GM19328 (cell line): ENCODE data around the gene MYADM.
"Not testable (repeated sequence)": the region's sequence is repeated elsewhere in the genome, so short reads cannot be mapped to it uniquely, and the experiment has no call there.

Experiments
- ATAC-seq: cut with Tn5 transposase; IDR thresholded peaks from one replicate; pipeline ENCODE4 v1.9.1; 2021; ENCODE audit warnings: mild to moderate bottlenecking, moderate library complexity; ENCODE audit not compliant: unreplicated experiment

The MYADM gene

GRCh38 chr19:53868091-53868891 lies 608 bp downstream of the MYADM start:
- ATAC-seq = no peak

DNA sequence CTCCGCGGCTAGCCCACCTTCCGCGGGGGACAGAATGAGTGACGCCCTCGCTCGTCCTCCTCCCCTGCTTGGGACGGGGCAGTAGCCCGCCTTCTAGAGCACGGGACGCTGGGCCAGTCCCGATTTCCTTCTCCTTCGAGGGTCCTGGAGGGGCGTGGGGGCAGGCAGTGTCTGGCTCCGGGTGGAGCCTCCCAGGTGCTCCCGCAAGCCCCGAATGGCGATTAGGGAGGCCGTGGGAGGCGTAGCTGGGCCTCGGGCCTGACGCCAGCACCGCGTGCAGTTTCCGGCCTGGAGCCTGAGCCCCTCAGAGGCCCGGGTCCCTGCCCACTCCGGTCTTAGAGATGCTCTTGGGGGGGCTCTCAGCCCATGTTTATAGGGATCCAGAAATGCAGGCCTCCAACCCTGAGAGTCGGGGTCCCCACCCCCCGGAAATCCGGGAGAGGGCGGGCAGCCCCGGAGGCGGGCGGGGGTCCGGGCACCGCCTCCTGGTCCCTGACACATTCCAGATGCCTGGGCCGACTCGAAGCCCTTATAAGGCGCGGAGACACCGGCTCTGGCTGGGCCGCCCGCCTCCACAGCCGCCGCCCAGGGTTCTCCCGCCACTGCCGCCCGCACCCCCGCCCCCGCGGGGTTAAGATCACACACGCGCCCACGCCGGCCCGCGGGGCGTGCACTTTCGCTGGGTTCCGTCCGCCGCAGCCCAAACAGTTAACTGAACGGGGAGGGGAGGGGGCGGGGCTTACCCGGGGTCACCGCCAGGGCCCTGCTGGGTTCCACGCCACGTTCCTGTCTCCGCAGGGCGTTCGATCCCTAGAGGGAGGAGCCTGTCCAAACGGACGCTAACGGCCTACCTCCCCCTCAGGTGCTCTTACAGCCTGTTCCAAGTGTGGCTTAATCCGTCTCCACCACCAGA lies 1.5 kb downstream of the MYADM start:
- no peak for ATAC-seq

- not testable (repeated sequence) for ATAC-seq
Observed at GRCh38 chr19:53869805-53870484, 2.3 kb downstream of the MYADM start.

- no peak for ATAC-seq
Observed at GRCh38 chr19:53870485-53870844, 2.8 kb downstream of the MYADM start.

DNA sequence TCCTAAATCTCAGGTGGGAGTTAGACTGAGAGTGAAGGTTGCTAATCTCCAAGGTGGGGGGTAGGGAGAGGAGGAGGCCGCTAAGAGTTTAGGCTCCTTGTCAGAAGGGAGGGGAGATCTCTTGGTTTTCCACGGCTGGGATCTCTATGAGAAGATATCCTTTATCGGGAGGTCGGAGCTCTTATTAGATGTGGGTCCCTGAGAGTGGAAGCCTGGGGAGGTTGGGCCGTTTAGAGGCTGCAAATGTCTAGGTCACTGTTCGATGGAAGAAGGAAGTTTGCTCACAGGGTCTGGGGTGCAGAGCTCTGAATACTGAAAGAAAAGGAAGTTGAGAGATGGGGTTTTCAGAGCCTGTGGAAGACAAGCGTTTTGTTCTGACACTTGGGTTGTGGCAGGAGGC lies 3.8 kb downstream of the MYADM start:
- no peak for ATAC-seq

DNA sequence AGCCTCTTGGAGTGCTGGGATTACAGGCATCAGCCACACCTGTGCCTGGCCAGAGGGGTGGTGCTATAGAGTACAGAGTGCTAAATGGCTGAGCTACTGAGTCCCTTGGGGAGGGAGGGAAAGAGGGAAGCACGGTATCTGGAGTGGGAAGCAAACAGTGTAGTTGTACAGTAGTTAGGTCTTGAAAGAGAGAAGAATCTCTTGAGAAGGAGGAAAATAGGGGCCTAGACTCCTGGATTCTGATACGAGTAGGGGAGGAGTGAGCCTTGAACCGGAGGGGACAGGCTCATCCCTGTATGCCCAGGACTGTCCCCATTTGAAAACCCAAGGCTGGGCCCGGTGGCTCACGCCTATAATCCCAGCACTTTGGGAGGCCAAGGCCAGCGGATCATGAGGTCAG lies 5.1 kb downstream of the MYADM start:
- ATAC-seq = no peak

DNA sequence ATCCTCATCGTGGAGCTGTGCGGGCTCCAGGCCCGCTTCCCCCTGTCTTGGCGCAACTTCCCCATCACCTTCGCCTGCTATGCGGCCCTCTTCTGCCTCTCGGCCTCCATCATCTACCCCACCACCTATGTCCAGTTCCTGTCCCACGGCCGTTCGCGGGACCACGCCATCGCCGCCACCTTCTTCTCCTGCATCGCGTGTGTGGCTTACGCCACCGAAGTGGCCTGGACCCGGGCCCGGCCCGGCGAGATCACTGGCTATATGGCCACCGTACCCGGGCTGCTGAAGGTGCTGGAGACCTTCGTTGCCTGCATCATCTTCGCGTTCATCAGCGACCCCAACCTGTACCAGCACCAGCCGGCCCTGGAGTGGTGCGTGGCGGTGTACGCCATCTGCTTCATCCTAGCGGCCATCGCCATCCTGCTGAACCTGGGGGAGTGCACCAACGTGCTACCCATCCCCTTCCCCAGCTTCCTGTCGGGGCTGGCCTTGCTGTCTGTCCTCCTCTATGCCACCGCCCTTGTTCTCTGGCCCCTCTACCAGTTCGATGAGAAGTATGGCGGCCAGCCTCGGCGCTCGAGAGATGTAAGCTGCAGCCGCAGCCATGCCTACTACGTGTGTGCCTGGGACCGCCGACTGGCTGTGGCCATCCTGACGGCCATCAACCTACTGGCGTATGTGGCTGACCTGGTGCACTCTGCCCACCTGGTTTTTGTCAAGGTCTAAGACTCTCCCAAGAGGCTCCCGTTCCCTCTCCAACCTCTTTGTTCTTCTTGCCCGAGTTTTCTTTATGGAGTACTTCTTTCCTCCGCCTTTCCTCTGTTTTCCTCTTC lies 6.3 kb downstream of the MYADM start:
- ATAC-seq = no peak

- no peak for ATAC-seq
Observed at GRCh38 chr19:53874606-53874990, 6.9 kb downstream of the MYADM start.

GRCh38 chr19:53875602-53876325 lies 8.1 kb downstream of the MYADM start:
- ATAC-seq = no peak

GRCh38 chr19:53876651-53877224 lies 9.1 kb downstream of the MYADM start:
- no peak for ATAC-seq

- ATAC-seq = no peak
Observed at GRCh38 chr19:53877361-53877766, 9.7 kb downstream of the MYADM start.

- no peak for ATAC-seq
Observed at GRCh38 chr19:53878776-53879139, 11.1 kb downstream of the MYADM start.

- no peak for ATAC-seq
Observed at GRCh38 chr19:53879140-53880081, 11.7 kb downstream of the MYADM start.

DNA sequence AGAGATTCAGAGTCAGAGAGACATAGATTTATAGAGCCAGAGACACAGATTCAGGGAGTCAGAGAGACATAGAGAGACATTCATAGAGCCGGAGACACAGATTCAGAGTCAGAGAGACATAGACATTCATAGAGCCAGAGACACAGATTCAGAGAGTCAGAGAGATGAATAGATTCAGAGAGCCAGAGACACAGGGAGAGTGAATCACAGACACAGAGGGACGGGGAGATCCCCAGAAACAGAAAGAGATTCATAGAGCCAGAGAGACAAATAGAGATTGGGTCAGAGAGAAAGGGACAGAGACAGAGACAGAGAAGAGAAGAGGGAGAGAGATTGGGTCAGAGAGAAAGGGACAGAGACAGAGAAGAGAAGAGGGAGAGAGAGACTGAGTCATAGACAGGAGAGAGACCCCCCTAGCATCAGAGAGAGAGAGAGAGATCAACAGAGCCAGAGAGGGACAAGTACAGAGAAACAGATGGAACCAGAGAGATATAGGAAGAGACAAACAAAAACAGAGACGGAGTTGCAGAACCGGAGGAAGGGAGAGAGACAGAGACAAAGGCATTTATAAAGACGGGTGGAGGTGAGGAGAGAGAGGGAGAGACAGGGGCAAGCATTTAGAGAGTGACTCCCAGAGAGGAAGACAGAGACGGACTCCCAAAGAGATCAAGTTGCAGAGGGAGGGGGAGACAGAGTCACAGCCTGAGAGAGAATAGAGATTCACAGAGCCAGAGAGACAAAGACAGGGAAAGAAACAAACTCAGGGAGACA lies 13.2 kb downstream of the MYADM start:
- no peak for ATAC-seq

DNA sequence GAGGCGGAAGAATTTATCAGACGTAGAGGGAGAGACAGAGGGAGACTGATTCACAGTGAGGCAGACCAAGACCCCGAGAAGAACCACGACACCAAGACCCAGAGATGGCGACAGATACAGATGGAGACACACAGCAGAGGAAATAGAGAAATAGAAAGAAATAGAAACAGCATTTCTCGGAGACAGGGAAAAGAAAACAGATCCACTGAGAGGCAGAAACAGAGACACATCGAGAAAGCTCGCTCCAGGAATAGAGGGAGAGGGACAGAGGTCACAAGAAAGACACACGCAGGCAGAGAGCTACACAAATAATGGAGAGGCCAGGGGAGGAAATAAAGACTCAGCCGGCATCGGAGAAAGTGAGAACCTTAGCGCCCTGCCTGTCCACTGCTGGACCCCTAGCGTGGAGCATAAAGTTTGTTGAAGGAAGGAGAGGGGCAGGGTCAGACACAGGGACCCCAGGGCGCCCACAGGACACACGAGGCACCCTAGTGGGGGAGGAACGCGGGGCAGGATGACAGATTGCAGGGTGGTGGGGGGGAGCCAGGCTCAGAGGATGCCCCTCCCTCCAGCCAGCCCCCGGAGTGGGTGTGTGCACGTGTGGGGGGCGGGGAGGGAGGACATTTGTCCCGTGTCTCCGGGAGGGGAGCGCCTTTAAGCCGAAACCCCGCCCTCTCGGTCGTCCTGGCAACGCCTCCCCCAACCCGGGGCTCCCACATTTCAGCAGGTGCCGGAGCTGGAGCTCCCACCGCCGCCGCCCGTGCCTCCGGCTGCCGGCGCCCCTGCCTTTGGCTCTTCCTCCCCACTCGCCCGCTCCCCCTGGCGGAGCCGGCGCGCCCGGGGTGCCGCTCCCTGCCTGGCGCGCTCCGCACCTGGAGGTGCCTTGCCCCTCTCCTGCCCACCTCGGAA lies 14.1 kb downstream of the MYADM start, which contains the start of gene PRKCG:
Gene PRKCG, plus strand, starts transcription at position 716 of the 909 bp plus-strand sequence. CDS start 298 bp downstream, outside the sequence.
- ATAC-seq = no peak

- no peak for ATAC-seq
Observed at GRCh38 chr19:53882391-53883050, 14.8 kb downstream of the MYADM start.
